GM06990 (cell line): ENCODE results near the gene RGS7.

Source experiments
- DNase-seq: peaks from one replicate; pipeline ENCODE4 v3.0.0-alpha.2; 2011; ENCODE audit not compliant: insufficient read length; ENCODE audit errors: extremely low read depth
- H3K27me3 ChIP-seq: replicated peaks from 2 replicates; pipeline ENCODE4 v1.6.0; 2011; ENCODE audit warnings: low read length; ENCODE audit not compliant: control insufficient read depth, insufficient read depth
- H3K36me3 ChIP-seq: 2 replicates; pipeline ENCODE4 v1.5.1; 2011; ENCODE audit warnings: low read length; ENCODE audit not compliant: control insufficient read depth, insufficient read depth
- H3K4me3 ChIP-seq: replicated peaks from 2 replicates; pipeline ENCODE4 v1.5.1; 2011; ENCODE audit warnings: low read depth, mild to moderate bottlenecking, control low read depth, low read length
- CTCF ChIP-seq: IDR thresholded peaks from 2 replicates; pipeline ENCODE4 v1.5.1; 2011; ENCODE audit warnings: low read length, control low read depth, mild to moderate bottlenecking, inconsistent platforms; ENCODE audit not compliant: insufficient read depth, poor library complexity, severe bottlenecking

RGS7 gene

GRCh38 chr1:240843798-240844197 is 513.2 kb downstream of the RGS7 start:
- no peak for DNase-seq
- TF ChIP-seq CTCF = no peak
- Histone ChIP-seq H3K36me3 (no peaks in the 10 kb centered on the region), H3K27me3 (no peaks in the 10 kb centered on the region), H3K4me3 (no peak overlapping the region)

- no peak for DNase-seq
- Histone ChIP-seq H3K27me3 (no peaks in the 10 kb centered on the region), H3K4me3 (no peak overlapping the region), H3K36me3 (no peaks in the 10 kb centered on the region)
- no peak for TF ChIP-seq CTCF
Measured at GRCh38 chr1:240836271-240836670, 520.7 kb downstream of the RGS7 start.

GRCh38 chr1:240835291-240835690 is 521.7 kb downstream of the RGS7 start:
- H3K36me3 ChIP-seq = no peaks in the 10 kb centered on the region
- no peak for DNase-seq
- no peaks in the 10 kb centered on the region for H3K27me3 ChIP-seq
- TF ChIP-seq CTCF = no peak
- no peak overlapping the region for H3K4me3 ChIP-seq

- no peaks in the 10 kb centered on the region for H3K36me3 ChIP-seq
- TF ChIP-seq CTCF = no peak
- DNase-seq = no peak
Measured at GRCh38 chr1:240833075-240833474, 523.9 kb downstream of the RGS7 start.

GRCh38 chr1:240831922-240832321 is 525.1 kb downstream of the RGS7 start:
- Histone ChIP-seq H3K4me3 (no peak overlapping the region), H3K27me3 (no peaks in the 10 kb centered on the region), H3K36me3 (no peaks in the 10 kb centered on the region)
- TF ChIP-seq CTCF = no peak
- DNase-seq = no peak

More at GRCh38 chr1:240833075-240833474, 523.9 kb downstream of the RGS7 start:
- no peak overlapping the region for H3K4me3 ChIP-seq
- no peaks in the 10 kb centered on the region for H3K27me3 ChIP-seq

GRCh38 chr1:240831191-240831631 is 525.8 kb downstream of the RGS7 start:
- no peaks in the 10 kb centered on the region for H3K36me3 ChIP-seq
- no peak for DNase-seq
- H3K4me3 ChIP-seq = no peak overlapping the region
- no peak for TF ChIP-seq CTCF
- H3K27me3 ChIP-seq = no peaks in the 10 kb centered on the region
